CD4-positive, alpha-beta T cell treated with Interleukin-6 at 100 ng/mL for 8 hours (primary cell): ENCODE results near the gene ALDH1A3.

Experiments used
- DNase-seq: peaks from one replicate; pipeline ENCODE4 v3.0.0-alpha.2; 2020; ENCODE audit warnings: mixed read lengths, low spot score

ALDH1A3 gene

DNA sequence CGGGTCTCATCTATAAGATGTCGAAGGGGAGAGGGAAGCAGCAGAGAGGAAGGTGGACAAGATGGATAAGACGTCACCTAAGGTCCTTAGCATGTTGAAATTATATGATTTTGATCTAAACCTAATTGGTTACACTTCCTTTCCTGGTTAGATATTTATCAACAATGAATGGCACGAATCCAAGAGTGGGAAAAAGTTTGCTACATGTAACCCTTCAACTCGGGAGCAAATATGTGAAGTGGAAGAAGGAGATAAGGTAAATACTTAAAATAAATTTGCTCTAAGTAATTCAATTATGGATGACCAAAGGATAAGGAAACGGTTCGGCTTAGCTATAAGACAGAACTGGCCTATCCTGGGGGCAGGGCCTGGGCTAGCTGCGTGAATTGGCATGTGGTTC, 5.5 kb downstream of the ALDH1A3 start:
- no peak for DNase-seq

DNA sequence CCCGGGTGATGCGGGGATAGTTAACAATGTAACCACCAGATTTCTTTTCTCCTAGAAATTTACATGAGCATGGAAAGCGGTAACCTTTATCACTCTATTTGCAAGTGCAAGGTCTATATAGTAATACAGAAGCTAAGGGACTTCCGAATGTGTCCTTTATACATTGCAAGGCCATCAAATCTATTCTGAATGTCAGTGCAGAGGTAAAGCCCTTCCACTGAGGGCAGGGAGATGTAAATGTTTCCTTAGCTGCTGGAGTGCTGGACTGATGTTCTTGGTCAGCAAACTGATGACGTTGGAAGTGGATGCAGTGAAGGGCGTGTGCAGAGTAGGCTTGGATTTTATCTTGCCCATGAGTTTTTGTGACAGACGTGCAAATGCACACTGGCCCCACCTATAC, 6.2 kb downstream of the ALDH1A3 start:
- DNase-seq = no peak

DNA sequence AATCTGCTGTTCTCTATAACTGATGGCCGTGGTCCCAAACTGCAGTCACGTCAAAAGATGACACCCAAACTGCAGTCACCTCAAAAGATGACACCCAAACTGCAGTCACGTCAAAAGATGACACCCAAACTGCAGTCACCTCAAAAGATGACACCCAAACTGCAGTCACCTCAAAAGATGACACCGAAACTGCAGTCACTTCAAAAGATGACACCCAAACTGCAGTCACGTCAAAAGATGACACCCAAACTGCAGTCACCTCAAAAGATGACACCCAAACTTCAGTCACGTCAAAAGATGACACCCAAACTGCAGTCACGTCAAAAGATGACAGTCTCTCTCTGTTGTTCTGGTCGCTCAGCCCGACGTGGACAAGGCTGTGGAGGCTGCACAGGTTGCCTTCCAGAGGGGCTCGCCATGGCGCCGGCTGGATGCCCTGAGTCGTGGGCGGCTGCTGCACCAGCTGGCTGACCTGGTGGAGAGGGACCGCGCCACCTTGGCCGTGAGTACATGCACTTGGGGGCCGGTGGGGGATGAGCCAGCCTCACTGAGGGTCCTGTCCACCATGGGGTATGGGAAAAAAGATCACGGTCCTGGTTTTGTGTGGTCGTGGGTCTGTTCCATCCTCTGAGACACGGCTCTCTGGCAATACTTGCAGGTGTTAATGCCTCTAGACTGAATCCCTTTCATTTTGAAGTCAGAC, 7.7 kb downstream of the ALDH1A3 start:
- no peak for DNase-seq

DNA sequence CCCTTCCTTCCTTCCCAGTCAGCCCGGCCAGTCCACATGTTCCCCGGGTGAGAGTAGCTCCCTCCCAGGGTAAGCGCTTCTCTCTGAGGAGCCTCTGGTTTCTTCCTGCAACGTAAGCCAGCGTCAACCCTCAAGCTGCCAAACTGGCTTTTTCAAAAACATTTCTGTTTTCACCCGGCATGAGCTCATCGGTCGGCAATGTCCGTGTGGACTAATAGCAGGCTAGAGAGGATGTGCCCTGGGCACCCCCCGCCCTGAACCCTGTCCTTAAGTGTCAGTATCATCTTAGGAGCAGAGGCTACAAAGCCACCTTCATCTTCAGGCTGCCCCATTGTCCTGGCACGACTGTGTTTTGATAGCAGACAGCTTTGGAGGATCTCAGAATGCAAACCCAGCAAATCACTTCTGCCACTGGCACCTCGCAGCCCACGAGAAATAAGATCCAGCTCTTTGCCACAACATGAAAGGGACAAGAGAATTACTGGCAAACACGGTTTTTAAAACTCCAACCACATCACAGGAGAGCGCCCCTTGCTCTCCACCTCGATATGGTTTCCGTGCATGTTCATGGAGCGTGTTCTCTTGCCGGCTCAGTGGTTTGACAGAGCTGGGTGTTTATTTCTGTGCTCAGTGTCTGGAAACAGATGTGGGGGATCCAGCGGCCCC, 9.9 kb downstream of the ALDH1A3 start:
- DNase-seq = no peak

DNA sequence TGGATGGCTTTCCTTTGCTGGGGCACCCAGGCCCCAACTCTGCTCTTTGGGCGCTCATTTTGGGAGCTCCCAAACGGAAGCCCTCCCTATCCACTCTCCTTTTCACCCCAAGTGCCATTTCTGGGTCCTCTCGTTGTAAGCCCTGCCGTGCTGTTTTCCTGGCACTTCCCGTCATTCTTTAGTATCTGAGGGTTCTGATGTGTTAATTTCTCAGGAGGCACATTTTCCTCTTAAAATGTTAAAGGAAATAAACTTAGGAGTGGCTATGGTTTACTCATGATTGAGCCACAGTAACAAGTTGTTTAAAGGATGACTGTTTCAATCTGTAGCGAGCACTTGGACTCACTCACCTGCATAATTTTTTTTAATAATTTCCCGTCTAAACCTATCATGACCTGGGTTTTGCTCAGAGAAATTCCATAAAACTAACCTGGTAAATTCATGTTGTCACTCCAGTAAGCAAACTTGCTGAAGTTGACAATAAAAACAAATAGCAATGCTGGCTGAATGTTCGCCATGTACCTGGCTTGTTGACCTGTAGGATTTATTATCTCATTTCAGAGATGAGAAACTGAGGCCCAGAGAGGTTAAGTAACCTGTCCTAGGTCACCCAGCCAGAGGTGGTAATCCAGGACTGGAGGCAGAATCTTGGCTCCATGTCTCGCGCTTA, 10.6 kb downstream of the ALDH1A3 start:
- no peak for DNase-seq

DNA sequence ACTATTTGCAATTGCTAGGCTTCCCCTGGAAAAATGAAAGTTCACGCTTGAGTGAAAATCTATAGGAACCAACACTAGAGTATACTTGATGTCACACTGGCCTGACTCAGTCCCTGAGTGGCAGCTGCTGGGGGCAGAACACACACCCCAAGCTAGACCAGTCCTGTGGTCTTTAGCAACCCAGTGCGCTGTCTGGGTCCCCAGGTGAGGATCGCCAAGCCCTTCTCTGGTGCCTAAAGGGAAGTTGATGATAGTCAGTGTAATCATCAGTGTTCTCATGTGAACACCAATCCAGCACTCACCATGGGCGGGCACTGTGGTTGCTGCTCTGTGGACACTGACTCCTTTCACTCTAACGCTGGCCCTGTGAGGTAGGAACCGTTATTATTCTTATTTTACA, 11.2 kb downstream of the ALDH1A3 start:
- DNase-seq = no peak

DNA sequence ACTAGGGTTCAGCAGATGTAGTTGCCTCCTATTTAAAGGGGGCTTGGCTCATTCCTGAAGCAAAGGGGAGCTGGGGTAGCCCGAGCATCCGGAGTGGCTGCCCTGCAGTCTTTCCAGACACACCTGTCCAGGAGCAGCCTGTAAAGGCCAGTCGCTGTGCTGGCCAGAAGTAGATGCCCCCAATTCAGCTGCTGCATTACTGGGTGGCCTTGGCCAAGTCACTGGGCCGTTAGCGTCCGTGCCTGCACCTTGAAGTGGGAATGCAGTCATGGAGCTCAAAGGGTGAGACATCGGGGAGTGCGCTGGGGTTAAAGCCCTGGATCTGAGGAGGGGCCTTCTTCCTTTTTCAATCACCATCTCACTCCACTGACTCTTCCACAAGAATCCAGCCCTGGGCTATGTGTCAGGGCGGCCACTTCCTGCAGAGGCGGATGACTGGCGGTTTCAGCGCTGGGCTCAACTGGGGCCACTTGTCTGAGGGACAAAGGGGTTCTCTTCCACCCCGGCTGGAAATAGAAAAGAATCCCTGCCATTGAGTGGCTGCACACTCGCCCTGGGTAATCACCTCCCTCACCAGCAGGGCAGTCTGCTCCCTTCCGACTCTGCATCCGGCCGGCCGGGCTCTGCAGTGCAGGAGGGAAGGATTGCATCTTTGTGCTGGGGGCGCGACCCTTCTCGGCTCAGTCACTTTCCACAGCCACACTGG, 11.8 kb downstream of the ALDH1A3 start:
- DNase-seq = no peak

DNA sequence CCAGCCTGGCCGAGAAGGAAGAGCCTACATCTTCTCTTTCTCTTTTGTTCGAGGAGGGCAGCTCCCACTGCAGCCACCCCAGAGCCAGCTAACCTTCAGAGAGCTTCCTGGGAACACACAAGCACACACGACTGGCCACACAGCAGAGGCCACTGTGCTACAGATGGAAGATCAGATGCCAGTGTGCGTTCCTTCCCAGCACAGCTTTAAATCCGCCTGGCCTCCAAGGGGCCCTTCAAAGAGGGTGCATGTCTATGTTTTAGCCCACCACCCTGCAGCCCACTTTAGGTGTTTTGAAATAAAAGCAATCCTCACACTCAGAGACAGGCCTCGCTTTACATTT, 12.4 kb downstream of the ALDH1A3 start:
- no peak for DNase-seq

DNA sequence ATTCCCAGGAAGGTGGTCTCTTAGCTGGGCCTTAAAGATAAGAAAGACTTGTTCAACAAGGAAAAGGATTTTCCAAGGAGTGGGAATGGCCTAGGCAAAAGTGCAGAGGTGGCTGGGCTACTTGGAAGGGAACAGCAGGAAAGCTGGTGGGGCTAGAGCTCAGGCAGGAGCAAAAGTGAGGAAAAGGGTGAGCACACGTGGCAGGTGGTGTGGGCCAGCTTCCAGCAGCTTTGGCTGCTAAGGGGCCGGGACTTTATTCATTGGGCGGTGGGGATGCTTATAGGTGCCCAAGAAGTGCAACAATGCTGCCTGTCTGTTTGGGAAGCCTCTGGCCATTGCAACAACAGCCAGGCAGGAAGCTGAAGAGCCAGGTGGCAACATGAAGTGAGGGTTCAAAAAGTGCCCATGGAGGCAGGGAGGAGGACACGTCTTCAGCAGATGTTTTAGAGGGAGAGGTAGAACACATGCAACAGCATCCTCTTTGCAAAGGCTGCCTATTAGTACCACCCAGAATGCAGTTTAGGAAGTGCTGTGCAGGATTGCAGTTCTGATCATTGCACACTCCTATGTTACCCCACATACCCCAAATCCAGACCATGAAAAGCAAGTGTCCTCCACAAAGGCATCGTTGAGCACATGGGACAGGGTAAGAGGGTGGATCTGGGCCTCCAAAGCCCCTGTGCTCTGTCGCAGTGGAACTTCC, 13.8 kb downstream of the ALDH1A3 start:
- no peak for DNase-seq

DNA sequence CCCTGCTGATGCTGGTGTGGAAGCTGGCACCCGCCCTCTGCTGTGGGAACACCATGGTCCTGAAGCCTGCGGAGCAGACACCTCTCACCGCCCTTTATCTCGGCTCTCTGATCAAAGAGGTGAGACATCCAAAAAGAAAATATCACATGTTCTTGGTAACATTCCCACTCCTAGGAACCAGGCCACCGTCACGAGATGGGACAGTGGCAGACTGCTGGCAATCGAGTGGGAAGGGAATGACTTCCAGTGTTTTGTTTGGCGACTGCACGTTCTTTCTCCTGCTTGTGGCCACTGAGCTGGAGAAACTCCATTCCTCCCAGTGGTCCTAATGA, 14.3 kb downstream of the ALDH1A3 start:
- no peak for DNase-seq

DNA sequence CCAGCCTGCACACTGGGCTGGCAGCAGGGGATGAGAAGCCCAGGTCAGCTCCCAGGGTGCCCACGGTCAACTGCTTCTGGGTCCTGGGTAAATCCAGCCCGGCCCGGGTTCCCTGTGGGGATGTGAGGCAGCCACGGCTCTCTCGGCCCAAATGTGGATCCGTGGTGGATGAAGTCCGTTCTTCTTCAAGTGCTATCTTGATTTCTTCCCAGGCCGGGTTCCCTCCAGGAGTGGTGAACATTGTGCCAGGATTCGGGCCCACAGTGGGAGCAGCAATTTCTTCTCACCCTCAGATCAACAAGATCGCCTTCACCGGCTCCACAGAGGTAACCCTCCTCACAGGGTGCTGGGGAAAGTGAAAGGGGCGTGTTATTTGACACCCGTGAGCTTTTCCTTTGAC, 16.1 kb downstream of the ALDH1A3 start:
- DNase-seq = no peak

DNA sequence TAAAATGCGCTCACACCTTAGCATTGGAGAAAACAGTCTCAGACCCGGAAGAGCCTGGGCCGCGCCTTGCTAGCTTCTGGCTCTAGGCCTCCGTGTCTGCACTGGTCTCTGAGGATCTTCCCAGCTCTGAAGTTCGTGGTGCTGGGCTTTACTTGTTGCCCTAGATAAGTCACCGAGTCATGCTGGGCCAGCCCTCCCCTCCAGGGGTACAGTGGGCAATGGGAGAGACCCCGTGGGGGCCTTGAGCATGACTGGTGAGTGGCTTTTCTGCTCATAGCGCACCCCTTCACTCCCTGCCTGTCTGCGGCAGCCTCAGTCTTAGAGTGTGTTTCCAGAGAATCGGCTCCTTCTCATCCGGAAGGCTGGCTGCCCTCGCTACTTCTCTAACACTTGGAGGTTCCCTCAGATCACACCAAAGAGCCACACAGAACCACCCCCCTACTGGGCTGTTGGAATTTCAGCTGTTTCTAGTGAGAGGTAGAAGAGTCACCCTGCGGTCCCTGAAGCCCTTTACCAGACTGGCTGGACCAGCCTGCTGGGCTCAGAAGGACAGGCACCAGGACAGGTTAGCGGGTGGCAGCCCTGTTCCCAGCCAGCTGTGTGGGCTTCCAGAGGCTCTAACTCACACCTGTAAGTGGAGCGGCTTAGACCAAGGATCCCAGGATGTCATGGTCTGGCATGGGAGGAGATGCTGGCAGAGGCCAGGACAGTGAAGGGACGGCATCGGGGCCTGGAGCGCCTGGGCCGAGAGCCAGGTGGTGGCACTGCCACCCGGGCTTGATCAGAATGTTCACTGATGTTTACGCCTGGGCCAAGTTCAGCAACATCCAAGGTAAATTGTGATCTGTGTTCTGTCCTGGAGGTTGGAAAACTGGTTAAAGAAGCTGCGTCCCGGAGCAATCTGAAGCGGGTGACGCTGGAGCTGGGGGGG, 17.9 kb downstream of the ALDH1A3 start:
- DNase-seq = no peak

DNA sequence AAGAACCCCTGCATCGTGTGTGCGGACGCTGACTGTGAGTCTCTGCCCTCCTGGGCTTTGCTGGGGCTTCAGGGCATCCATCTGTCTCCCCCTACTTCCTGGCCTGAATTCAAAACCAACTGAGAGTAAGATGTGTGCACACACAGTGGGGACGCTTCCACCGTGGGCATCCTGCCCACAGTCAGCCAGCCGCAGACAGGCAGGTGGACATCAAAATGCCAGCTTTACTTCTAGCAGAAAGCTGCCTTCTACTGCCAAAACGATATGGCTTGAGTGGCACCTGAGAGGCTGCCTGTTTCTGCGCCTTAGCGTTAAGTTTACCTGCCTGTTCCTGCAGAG, 18.5 kb downstream of the ALDH1A3 start:
- DNase-seq = no peak

DNA sequence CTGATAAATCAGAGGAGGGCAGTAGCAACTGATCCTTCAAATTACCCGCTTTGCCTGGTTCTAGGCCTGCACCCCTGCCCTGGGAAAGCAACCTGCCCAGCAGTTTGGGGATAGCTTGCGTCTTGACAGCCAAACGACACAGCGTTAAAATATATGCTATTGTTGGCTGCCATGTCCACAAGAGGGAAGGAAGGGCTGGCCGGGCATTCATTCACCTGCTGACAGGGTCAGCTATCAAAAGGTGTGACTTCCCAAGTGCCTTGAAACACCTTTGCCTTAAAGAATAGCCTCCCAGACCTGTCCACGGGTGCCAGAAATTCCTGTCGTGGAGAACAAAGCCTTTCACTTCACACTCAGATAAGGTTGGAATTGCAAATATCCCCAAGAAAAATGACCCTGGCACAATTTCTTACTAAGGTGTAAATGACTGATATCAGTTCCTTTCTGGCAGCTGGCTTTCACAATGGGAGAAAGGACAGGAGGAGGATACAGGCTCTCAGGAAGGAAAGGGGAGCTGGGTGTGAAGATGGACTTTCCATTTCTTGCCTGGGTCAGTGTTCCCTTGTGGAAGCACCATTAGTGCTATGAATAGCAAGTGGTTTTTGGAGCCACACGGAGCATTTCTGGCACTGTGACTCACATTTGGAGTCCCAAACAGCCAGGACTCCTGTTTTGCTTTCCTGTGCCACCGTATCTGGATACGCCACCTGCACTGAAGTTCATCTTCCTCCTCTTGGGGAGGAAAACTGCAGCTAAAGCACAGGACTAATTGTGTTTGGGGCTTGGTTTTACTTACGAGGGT, 19.2 kb downstream of the ALDH1A3 start:
- DNase-seq = no peak

DNA sequence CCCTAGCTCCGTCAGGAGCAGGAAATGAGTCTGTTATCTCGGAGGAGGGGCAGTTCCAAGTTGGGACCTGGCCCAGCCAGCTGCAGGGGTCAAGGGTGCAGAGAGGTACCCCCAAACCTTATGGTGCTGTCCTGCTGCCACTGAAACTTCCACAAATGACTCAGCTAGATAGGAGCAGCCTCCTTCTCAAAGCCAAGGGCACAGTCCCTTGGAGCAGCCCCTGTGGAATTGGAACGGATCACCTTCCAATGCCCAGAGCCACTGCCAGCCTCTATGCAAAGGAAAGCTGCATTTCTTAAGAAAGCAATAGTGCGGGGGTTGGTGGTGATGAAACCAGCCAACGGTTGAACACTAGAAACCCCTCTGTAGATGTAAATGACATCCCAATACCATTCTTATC, 20.0 kb downstream of the ALDH1A3 start:
- DNase-seq = no peak

DNA sequence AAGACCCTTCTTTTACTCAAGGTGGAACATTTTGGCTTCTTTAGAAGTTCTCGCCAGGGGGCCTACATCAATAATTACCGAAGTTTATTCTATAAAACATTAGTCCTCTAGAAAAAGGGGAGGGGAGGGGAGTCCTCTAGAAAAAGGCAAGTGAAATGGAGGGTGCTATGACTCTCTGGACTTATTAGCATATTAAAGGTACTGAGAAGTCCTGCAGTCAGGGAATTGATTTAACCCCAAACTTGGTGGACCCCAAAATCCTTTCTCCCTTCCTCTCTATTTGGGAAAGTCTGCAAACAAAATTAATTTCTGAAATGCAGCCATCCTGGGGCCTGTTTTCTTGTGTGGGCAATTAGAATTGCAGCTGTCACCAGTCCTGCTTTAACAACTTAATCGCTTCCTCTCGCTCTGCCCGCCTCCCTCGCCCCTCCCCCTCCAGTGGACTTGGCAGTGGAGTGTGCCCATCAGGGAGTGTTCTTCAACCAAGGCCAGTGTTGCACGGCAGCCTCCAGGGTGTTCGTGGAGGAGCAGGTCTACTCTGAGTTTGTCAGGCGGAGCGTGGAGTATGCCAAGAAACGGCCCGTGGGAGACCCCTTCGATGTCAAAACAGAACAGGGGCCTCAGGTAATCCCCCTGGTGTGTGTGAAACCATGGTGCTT, 20.6 kb downstream of the ALDH1A3 start:
- DNase-seq = no peak

DNA sequence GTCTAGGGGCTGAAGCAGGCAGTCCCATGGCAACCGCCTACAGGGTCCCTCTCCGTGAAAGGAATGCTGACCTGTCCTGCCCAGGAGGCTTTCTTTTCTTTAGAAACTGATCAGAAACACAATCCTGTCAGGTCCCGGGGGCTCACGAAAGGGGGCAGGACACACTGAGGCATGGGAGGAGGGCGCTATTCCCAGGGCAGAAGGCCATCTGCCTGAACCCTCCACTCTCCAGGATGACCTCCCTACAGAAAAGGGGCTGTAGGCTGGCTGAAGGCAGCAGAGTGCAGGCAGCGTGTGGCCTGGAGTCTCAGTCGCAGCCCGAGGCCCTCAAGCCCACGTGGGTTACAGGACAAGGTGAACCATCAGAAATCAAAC, 21.2 kb downstream of the ALDH1A3 start:
- no peak for DNase-seq

DNA sequence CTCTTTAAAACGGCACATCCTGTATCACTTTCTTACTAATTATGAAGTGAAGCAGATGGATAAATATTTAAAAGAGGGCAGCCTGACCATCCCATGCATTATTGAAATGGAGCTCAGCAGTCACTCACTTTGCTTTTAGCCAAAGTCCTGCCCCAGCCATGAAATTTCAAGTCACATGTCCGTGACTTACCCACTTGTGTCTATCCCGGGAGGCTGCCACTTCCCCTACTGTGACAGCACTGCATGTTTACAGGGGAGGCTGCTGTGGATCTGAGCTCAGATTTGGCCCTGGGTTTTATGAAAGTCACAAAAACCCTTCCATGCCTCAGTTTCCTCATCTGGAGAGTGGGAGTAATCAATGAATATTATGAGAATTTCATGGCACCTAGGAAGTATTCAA, 21.7 kb downstream of the ALDH1A3 start:
- no peak for DNase-seq

DNA sequence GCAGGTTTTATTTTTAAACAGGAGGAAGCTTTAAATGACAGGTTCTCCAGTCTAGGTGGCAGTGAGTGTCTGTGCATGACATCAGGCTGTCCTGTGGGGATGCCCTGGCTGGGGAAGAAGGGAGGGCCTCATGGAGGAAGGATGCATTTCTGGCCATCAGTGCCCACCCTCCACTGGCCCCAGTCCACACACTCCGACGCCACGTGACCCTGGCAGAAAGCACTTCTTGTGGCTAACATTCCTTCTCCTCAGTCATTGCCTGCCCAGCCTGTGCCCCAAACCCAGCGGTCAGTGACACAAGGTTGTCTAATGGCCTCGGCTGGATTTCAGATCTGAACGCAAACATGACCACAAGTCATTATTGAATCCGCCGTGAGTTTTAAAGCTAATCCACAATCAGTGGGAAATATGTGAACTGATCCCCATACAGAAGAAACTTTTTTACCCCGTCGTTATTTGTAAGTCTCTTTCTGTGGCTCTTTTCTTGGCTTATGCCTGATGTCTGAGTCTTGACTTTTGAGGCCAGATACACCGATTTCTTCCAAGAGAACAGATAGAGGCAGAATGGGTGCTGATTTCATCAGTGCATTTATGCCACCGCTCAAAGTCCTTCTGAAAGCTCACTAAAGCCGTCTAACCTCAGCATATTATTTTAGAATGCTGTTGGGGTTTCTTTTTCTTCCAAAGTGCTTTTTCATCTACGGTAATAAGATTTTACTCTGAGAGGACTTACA, 22.2 kb downstream of the ALDH1A3 start:
- DNase-seq = no peak
